22Rv1 (cell line): ENCODE measurements around the gene CTNNA3.

Source experiments
- ZFX ChIP-seq: fragments of 450-650 bp; IDR thresholded peaks from 2 replicates; pipeline ENCODE4 v1.6.1; 2017; ENCODE audit warnings: antibody characterized with exemption, borderline replicate concordance
- TF ChIP-seq, protein P1 (sequence below): fragments of 450-650 bp; IDR thresholded peaks from 2 replicates; pipeline ENCODE4 v1.5.1; 2017; ENCODE audit warnings: mild to moderate bottlenecking

- TF ChIP-seq, protein P1, sequence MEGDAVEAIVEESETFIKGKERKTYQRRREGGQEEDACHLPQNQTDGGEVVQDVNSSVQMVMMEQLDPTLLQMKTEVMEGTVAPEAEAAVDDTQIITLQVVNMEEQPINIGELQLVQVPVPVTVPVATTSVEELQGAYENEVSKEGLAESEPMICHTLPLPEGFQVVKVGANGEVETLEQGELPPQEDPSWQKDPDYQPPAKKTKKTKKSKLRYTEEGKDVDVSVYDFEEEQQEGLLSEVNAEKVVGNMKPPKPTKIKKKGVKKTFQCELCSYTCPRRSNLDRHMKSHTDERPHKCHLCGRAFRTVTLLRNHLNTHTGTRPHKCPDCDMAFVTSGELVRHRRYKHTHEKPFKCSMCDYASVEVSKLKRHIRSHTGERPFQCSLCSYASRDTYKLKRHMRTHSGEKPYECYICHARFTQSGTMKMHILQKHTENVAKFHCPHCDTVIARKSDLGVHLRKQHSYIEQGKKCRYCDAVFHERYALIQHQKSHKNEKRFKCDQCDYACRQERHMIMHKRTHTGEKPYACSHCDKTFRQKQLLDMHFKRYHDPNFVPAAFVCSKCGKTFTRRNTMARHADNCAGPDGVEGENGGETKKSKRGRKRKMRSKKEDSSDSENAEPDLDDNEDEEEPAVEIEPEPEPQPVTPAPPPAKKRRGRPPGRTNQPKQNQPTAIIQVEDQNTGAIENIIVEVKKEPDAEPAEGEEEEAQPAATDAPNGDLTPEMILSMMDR = no peak
- TF ChIP-seq ZFX = no peak
Measured at GRCh38 chr10:66144016-66144415, 1552.0 kb downstream of the CTNNA3 start.
